ENCODE data around the gene ZNF674. TPM values are rescaled to one million over a fixed set of nuclear protein-coding genes. Genes with fewer than 3 reads are reported as not detected.
A peak's percentile ranks its signal among the peaks of the same experiment; 100 is the strongest.

The ZNF674 gene
- 10 to 100 TPM in 2 of 7 donors, 1 to 10 TPM in 5; 4.2 to 10.7 (median 6.7) TPM for total RNA-seq
- polyA plus RNA-seq = 1 to 10 TPM in 1 of 3 donors, under 1 TPM in 2; 0.77 to 1.1 (median 0.80) TPM
- long read RNA-seq, donor 1 = 0 reads
- long read RNA-seq, donor 2 = 0 reads

- intact Hi-C loops (cut with DNase I; ENCODE audit: low total_unique reads) = no loop called here
- Histone ChIP-seq H3K36me3 (peaks cover 0 to 13% (median 0%) of the 10 kb centered on the region in 6 donors), H3K4me1 (peaks cover 0 to 42% (median 23%) of the 10 kb centered on the region in 6 donors), H3K27ac (peak within 1 kb of the TSS; percentile 68 to 90 (median 86)), H3K9me3 (no peaks in the 10 kb centered on the region), H3K27me3 (replicated peaks in 1 of 7) (no peaks in the 10 kb centered on the region), H3K4me3 (peak within 1 kb of the TSS; percentile 48 to 73 (median 57))
- 0 to 49% (median 1%) methylated on average over 32 to 57 of the region's 57 CpGs for WGBS, 5 donors
- peak; percentile 97 for DNase-seq
- TF ChIP-seq POLR2AphosphoS5 (IDR thresholded peaks at IDR 0.05) = peak; percentile 94 to 96 (median 94)
- peak in 2 of 3 donors; percentile 36 to 60 for TF ChIP-seq POLR2A (IDR thresholded peaks at IDR 0.05)
- TF ChIP-seq CTCF (IDR thresholded peaks at IDR 0.05 in 8 of 11, conservative IDR thresholded peaks at IDR 0.05 in 3 of 11) = peak in 10 of 11 experiments; percentile 33 to 72 (median 54)
These were observed at the start of gene ZNF674 for GRCh38 chrX:46545111-46546005. Gene ZNF674, minus strand, starts transcription at chrX:46545421. Its CDS starts 3,334 bp downstream, at chrX:46542087.

GRCh38 chrX:46589977-46590723 is 44.9 kb upstream of the ZNF674 start:
- DNase-seq = no peak
- 67 to 74% (median 70%) methylated on average over 7 of the region's 7 CpGs for WGBS, 5 donors
- TF ChIP-seq CTCF (IDR thresholded peaks at IDR 0.05 in 8 of 11, conservative IDR thresholded peaks at IDR 0.05 in 3 of 11) = no peak
- TF ChIP-seq POLR2A (IDR thresholded peaks at IDR 0.05) = no peak
- no peak for TF ChIP-seq POLR2AphosphoS5 (IDR thresholded peaks at IDR 0.05)
- no peaks in the 10 kb centered on the region for H3K36me3 ChIP-seq
- peaks cover 2 to 52% (median 24%) of the 10 kb centered on the region in 6 donors for H3K4me1 ChIP-seq
- H3K4me3 ChIP-seq = no peak overlapping the region
- peaks cover 0 to 4% (median 0%) of the 10 kb centered on the region in 7 donors for H3K27me3 ChIP-seq (replicated peaks in 1 of 7)
- H3K27ac ChIP-seq = peak overlapping the region in 6 of 8 donors; percentile 23 to 78 (median 72)
- no peaks in the 10 kb centered on the region for H3K9me3 ChIP-seq
- intact Hi-C loops (cut with DNase I; ENCODE audit: low total_unique reads) = no loop called here

GRCh38 chrX:46588263-46588662 is 43.0 kb upstream of the ZNF674 start:
- TF ChIP-seq POLR2AphosphoS5 (IDR thresholded peaks at IDR 0.05) (peak in 1 of 3 donors; percentile 7), CTCF (IDR thresholded peaks at IDR 0.05 in 8 of 11, conservative IDR thresholded peaks at IDR 0.05 in 3 of 11) (no peak), POLR2A (IDR thresholded peaks at IDR 0.05) (no peak)
- Histone ChIP-seq H3K27ac (peak overlapping the region in 7 of 8 donors; percentile 47 to 78 (median 69)), H3K4me1 (peaks cover 2 to 64% (median 28%) of the 10 kb centered on the region in 6 donors), H3K9me3 (no peaks in the 10 kb centered on the region), H3K36me3 (no peaks in the 10 kb centered on the region), H3K27me3 (replicated peaks in 1 of 7) (no peaks in the 10 kb centered on the region), H3K4me3 (peak overlapping the region in 2 of 8 donors; percentile 13 to 16)
- DNase-seq = no peak
- intact Hi-C loops (cut with DNase I; ENCODE audit: low total_unique reads) = no loop called here
- WGBS, 5 donors = 0 to 34% (median 12%) methylated on average over 3 to 4 of the region's 4 CpGs

Measured in spleen (tissue), 13 donors.